ENCODE measurements around the gene ITPR2. TPM values are rescaled to one million over a fixed set of nuclear protein-coding genes. Genes with fewer than 3 reads are reported as not detected.

ITPR2 gene
- total RNA-seq, 4 donors from 2014 or later: 42.8 to 62.5 (median 52.1) TPM

DNA sequence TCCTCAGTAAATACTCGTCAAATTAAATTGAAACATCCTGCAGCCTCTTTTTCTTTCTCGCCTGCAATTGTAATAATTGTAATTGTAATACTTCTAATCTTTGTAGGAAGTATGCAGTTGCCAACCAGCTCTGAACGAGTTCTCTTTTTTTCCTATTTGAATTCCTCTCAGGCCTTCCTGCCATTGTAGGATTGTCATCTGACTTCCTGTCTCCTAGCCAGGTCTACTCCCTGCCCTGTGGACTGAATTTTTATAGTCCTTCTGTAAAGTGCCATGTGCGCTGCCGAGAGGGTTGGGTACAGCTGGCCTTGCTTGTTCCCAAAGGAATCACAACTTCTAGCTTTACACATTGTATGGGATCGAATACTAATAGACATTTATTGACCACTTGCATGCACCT, 454.3 kb downstream of the ITPR2 start:
- H3K4me3 ChIP-seq (ENCODE audit: low read depth, poor library complexity, severe bottlenecking): no peak overlapping the region
- no peak for DNase-seq (ENCODE audit: low spot score in 2 of 2)
- no peak for TF ChIP-seq POLR2A (IDR thresholded peaks at IDR 0.05)
- TF ChIP-seq, protein P1, sequence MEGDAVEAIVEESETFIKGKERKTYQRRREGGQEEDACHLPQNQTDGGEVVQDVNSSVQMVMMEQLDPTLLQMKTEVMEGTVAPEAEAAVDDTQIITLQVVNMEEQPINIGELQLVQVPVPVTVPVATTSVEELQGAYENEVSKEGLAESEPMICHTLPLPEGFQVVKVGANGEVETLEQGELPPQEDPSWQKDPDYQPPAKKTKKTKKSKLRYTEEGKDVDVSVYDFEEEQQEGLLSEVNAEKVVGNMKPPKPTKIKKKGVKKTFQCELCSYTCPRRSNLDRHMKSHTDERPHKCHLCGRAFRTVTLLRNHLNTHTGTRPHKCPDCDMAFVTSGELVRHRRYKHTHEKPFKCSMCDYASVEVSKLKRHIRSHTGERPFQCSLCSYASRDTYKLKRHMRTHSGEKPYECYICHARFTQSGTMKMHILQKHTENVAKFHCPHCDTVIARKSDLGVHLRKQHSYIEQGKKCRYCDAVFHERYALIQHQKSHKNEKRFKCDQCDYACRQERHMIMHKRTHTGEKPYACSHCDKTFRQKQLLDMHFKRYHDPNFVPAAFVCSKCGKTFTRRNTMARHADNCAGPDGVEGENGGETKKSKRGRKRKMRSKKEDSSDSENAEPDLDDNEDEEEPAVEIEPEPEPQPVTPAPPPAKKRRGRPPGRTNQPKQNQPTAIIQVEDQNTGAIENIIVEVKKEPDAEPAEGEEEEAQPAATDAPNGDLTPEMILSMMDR (IDR thresholded peaks at IDR 0.05): no peak
- 44 to 51% methylated on average over 6 of the region's 6 CpGs for WGBS, 2 donors
- intact Hi-C loops (cut with DNase I; ENCODE audit: low total_unique reads): no loop called here

DNA sequence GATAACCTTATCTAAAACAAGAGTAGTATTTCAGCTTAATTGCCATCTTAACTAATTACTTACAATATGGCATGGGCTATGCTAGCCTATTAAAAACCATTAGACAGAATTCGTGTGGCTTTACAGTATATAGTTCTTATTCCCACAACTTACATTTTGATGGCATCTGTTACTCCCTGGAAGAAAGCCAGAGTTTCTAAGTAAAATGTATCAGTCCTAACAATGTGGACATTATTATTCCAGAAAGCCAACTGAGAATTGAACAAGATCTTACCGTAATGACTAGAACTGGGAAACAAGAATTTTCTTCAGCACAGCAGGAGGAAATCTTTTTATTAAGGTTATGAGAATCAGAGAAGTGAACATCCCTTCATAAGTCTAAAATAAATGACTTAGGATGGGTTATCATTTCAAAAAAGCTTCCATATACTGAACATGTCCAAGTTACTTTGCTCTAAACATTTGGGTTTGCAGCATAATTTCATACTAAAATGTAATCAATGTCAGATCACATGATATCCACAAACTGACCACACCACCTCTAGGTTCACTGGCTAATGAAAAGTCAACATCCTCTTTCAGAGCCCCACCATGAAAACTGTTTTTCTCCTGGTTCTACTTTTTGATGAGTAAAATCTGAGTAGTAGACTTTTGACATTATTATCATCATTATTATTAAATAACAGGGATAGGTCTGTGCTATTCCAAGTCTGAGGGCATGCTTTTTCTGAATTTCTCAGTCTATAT, 457.9 kb downstream of the ITPR2 start:
- DNase-seq (ENCODE audit: low spot score in 2 of 2): no peak
- TF ChIP-seq POLR2A (IDR thresholded peaks at IDR 0.05): no peak
- TF ChIP-seq, protein P1 (IDR thresholded peaks at IDR 0.05): no peak
- H3K4me3 ChIP-seq (ENCODE audit: low read depth, poor library complexity, severe bottlenecking): no peak overlapping the region
- 74 to 75% methylated on average over 2 of the region's 2 CpGs for WGBS, 2 donors
- intact Hi-C loops (cut with DNase I; ENCODE audit: low total_unique reads): no loop called here

DNA sequence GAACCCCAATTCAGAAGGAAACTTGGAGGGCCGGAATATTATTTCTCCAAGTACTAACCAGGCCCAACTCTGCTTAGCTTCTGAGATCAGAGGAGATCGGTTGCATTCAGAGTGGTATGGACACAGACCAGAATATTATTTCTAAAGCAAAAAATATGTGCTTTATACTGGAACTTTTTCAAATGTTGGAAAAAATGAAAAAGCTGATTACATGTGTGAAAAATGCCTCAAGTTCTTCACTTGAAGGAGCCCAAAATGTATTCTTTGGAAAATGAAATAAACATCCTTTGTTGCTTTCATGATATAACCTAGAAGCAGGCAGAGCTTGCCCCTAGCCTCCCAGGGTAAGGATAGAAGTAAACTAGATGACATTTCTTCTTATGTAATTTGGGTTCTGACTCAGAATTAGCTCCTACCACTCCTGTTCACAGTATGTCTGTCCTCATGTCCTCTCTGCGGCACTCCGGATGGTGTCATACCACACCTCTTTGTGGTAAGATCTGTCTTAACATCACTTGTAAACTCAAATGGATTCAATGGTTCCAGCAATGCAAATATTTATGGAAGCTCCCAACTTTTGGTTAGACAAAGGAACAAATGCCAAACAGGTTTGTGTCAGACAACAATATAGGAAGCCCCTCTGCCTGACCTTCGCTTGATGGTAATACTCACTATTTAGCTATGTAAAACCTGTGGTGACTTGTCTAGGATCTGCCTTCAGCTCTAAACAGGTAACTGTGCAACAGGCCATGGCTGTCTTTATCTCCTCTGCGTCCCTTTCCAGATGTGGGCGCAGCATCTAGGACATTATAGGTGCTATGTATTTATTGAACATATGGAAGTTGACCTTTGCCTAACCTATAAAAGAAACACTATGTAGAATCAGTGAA, 459.1 kb downstream of the ITPR2 start:
- 88 to 91% methylated on average over 7 of the region's 7 CpGs for WGBS, 2 donors
- H3K4me3 ChIP-seq (ENCODE audit: low read depth, poor library complexity, severe bottlenecking): no peak overlapping the region
- TF ChIP-seq, protein P1 (IDR thresholded peaks at IDR 0.05): no peak
- no peak for TF ChIP-seq POLR2A (IDR thresholded peaks at IDR 0.05)
- DNase-seq (ENCODE audit: low spot score in 2 of 2): no peak
- intact Hi-C loops (cut with DNase I; ENCODE audit: low total_unique reads): no loop called here

DNA sequence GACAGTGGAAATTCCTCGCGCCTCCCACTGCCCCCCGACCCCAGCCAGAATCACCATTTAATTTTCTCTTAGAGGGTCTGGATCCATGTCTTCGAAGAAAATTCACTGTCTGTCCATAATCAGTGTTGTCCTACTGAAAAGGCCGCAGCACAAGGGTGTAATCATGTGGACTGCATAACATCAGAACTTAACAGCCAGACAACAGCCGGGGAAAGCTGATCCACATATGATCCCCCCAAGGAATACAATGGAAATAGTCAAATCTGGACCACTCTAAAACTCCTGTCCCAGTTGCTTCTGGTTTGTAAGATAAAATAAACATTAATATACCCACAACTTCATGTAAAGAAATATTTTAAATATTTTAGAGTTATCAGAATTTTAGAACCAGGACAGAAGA, 460.1 kb downstream of the ITPR2 start:
- TF ChIP-seq POLR2A (IDR thresholded peaks at IDR 0.05): no peak
- TF ChIP-seq, protein P1 (IDR thresholded peaks at IDR 0.05): no peak

DNA sequence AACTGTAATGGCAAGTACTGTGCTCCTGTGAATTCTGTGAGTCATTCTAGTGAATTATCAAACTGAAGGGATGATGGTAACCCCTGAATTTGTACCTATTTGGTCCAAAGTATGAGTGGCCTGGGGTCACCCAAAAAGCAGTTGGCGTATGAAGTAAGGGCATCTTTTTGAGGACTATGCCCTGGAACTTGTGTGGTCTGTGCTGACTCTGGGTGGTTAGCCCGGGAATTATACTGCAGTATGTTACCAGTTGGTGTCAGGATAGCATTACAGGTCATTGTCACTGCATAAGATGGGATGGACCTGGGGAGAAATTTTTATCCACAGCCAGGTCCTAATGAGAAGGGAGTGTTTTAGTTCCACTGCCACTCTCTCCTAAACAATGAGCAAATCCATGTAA, 462.9 kb downstream of the ITPR2 start:
- intact Hi-C loops (cut with DNase I; ENCODE audit: low total_unique reads): no loop called here
- no peak overlapping the region for H3K4me3 ChIP-seq (ENCODE audit: low read depth, poor library complexity, severe bottlenecking)
- WGBS, 2 donors: 95 to 100% methylated on average over 2 of the region's 2 CpGs
- no peak for DNase-seq (ENCODE audit: low spot score in 2 of 2)
- TF ChIP-seq, protein P1 (IDR thresholded peaks at IDR 0.05): no peak
- TF ChIP-seq POLR2A (IDR thresholded peaks at IDR 0.05): no peak

More for the DNA sequence above, 460.1 kb downstream of the ITPR2 start:
- H3K4me3 ChIP-seq (ENCODE audit: low read depth, poor library complexity, severe bottlenecking): no peak overlapping the region
- intact Hi-C loops (cut with DNase I; ENCODE audit: low total_unique reads): no loop called here
- 94 to 99% methylated on average over 6 of the region's 6 CpGs for WGBS, 2 donors
- no peak for DNase-seq (ENCODE audit: low spot score in 2 of 2)

All from lower leg skin (tissue), 4 donors.